Adipose tissue (tissue), 3 donors: ENCODE results near the gene AVPR2. TPM values are rescaled to one million over a fixed set of nuclear protein-coding genes. Genes with fewer than 3 reads are reported as not detected.

ENCODE experiments used
- H3K27ac ChIP-seq: one replicate; pipeline ENCODE4 v1.5.1; 2013; ENCODE audit warnings: low read depth, low read length
- WGBS, 3 donors: extraction: QIAGEN DNeasy Blood & Tissue Kit; methylation state at CpG; one replicate each; pipeline ENCODE4 v1.1.7; 2013; 5-methylcytosine and 5-hydroxymethylcytosine counted together
- polyA plus RNA-seq, 3 donors: library from polyadenylated mRNA; stranded (reverse); fragments of 200-250 nt; gene quantifications; one replicate each; pipeline ENCODE4 v1.2.3, GENCODE V29; 2013
- donor health status: healthy with polysubstance abuse.
- donor health status: Bipolar disorder and iron deficiency.
- donor health status: healthy.

AVPR2 gene
- polyA plus RNA-seq, 3 donors: 1.3 to 7.1 (median 5.9) TPM

DNA sequence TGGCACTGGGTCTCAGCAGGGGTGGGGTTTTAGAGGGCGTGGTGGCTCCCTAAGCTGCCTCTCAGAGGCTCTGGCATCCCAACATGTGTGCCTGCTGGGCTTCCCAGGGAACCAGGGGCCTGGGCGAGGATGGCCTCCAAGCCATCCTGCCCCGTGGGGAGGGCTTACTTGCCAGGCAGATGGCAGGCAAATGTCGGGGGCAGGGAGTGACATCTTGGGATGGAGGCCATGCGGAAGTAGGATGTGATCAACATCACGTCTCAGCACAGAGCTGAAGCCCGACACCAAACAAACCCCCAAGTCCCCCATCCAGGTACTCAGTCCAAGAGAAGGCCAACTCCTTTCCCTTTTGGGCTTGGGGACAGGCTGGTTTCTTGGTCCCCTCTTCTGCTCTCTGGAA, 23.2 kb upstream of the AVPR2 start:
- H3K27ac ChIP-seq: no peak overlapping the region

DNA sequence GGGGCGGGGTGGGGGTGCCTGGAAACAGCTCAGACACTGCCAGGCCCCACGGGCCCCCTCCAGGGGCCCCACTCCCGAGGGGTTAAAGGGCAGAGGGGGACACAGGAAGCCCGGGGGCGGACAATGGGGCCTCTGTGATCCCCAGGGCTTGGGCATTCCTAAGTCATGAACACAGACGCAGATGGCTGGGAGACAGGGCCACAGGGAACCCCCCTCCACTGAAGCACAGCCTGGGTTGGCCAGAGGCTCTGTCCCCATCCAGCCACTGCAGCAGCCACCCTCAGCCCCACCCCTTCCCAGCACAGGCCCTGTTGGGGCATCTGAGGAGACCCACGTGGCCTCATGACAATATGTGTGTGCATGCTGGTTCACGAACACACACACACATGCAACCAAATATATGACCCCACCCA, 22.4 kb upstream of the AVPR2 start:
- WGBS, 3 donors: 27 to 51% (median 48%) methylated on average over 5 to 8 of the region's 8 CpGs
- H3K27ac ChIP-seq: no peak overlapping the region

More for the DNA sequence above, 23.2 kb upstream of the AVPR2 start:
- 66 to 89% (median 78%) methylated on average over 6 to 7 of the region's 7 CpGs for WGBS, 3 donors

DNA sequence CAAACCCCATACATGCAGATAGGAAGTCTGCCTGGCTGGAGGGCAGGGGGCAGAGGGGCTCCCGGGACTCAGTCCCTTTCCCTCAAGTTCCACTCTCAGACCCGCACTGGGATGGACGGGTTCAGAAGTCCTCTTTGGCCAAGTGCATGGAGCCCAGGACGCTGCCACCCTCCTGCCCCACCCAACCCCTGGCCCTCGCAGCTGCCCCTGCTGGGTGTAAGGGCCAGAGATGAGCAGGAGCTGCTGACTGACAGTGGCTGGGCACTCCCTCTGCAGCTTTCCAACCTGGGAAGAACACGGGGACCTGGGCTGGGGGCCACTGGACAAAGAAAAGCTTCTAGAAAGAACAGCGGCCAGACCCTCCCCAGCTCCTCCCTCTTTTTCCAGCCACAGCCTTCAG, 21.9 kb upstream of the AVPR2 start:
- H3K27ac ChIP-seq: no peak overlapping the region
- WGBS, 3 donors: 49 to 72% (median 59%) methylated on average over 5 to 7 of the region's 7 CpGs

DNA sequence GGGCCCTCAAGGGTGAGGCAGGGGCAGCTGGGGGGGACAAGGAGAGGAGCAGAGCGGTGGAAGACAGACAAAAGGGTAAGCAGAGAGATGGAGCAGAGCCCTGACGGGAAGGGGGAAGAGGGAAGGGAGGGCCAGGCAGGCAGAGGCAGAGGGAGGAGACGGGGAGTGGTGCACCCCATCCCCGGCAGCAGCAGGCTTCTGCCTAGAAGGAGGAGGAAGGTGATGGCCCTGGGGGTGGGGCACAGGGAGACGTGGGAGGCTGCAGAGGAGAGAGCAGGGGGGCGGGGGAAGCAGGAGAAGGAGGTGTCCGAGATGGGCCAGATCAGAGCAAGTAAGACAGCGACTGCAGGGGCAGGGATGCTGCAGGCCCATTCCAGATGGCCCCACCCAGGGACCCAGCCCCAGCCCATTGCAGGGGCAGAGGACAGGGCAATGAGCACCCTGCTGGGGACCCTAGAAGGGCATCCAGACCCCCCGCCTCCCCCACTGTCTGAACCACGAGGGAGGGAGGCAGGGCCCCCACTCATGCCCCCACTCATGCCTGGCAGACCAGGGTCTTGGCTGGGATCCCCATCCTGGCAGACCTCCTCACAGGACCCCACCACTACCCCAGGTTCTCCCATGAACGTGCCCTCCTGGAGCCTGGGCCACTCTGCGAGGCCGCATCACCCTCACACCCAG, 21.2 kb upstream of the AVPR2 start:
- no peak overlapping the region for H3K27ac ChIP-seq
- 59 to 70% (median 66%) methylated on average over 6 to 13 of the region's 13 CpGs for WGBS, 3 donors

DNA sequence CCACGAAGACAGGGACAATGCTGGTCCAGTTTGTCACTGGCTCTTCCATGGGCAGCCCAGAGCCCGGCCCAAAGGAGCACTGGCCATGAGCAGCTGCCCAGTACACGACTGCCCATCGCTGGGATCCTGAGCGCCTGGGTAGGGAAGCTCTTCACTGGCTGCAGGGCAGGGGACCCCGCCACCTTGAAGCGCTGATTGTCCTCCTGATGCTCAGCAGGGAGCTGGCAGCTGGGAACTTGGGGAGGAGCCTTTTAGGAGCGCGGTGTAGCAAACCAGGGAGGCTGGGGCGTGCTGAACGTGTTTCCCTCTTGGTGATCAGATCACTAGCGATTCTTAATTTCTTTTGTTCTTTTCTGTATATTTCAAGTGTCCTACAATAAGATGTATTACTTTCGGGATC, 20.3 kb upstream of the AVPR2 start:
- H3K27ac ChIP-seq: no peak overlapping the region
- 58 to 74% (median 63%) methylated on average over 13 of the region's 13 CpGs for WGBS, 3 donors

DNA sequence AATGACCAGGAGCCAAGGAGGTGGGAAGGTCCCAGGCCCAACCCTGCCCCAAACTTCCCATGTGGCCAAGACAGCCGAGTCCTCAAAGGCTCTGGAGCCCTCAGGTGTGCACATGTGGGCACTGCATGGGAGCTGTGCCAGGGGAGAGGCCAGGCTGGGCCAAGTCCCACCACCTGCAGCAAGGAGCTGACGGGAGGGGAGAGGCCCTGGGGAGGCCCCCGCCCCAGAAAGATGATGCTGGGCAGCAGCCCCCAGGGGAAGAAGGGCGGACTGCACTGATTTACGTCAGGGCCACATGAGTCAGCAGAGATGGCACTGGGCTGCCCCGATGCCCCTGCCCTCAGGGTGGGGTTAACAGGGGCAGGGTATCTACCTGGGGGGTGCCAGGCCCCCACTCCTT, 19.9 kb upstream of the AVPR2 start:
- 28 to 52% (median 40%) methylated on average over 2 to 6 of the region's 6 CpGs for WGBS, 3 donors
- no peak overlapping the region for H3K27ac ChIP-seq

DNA sequence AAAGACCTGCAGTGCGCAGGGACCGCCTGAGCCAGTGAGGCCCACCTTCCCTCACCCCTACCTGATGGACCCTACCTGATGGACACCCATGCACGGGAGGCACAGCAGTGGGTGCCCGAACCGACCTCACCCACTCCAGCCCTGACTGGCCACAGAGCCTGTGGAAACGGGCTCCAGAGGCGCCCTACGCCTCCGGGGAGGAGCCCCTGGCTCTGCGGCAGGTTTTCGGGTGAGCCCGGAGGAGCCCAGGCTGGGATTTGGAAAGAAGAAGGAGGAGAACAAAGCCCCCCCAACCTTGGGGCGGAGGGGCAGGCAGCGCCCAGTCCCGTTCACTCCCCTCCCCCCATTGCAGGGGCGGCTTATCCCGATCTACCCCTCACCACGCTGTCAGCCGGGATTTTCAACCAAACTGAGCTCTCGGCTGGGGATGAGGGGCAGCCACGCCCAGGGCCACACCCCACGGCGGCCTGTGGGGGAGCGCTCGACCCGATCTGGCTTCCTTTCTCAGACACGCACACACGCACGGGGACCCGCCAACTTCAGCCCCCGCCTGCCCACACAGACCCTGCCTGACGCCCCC, 19.2 kb upstream of the AVPR2 start:
- no peak overlapping the region for H3K27ac ChIP-seq
- 8 to 22% (median 18%) methylated on average over 10 to 32 of the region's 32 CpGs for WGBS, 3 donors

DNA sequence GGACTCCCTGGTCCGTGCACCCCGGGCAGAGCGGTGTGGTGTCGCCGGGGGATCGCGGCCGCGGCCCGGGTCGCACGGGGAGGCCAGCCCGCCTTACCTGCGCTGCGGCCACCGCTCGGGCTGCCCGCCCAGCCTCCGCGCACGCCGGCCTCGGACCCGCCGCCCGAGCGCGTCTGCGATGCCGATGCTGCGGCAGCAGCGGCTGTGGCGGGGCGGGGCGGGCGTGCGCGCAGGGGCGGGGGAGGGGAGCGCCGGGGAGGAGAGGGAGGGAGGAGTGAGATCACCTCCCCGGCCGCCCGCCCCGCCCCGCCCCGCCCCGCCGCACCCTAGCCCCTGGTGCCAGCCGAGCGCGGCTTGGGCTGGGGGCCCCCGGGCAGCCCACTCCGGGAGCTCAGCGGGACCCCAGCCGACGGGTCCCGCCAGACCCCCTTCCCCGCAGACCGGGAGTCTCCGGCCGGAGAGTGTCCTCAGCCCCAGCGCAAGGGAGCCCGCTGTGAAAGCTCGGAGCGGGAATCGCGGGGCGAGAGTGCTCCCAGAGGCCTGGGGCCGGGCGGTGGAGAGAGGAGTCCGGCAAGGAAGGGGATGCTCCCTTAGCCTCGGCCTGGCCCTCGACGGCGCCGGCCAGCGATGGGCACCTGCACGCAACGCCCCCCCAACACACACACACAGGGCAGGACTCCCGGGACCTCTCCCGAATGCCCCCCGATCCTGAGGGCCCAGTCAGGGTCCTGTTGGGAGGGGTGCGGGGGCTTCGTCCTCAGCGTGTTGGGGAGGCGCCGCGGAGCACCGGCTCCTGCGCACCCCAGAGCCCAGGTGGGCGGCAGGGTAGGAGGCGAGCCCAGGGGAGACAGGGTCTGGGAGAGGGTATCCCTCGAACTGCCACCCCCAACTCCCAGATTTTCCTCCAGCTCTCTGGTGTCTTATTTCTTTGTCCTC, 18.2 kb upstream of the AVPR2 start, which contains the start of gene L1CAM:
Gene L1CAM, minus strand, starts transcription at position 206 of the 936 bp plus-strand sequence. CDS start 10,337 bp downstream, outside the sequence.
- no peak within 1 kb of the TSS for H3K27ac ChIP-seq
- 6 to 23% (median 6%) methylated on average over 16 to 57 of the region's 94 CpGs for WGBS, 3 donors

DNA sequence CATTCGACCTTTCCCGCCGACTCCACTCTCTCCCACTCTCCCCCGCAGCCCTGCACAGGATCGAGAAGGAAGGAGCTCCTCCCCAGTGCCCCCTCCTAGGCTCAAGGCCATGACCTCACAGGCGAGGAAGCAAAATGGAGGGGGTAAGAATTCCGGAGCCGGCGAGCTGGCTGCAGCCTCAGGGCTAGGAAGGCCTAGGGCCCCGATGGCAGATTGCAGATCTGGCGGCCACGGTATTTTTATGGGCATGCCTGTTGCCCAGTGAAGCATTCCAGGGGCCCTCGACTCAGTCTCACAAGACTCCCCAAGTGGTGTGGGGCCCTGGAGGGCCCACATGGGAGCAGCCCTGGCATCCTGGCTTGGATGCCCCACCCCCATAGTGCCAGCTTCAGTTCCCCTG, 17.6 kb upstream of the AVPR2 start:
- 30 to 47% (median 43%) methylated on average over 9 to 13 of the region's 13 CpGs for WGBS, 3 donors
- H3K27ac ChIP-seq: no peak overlapping the region

DNA sequence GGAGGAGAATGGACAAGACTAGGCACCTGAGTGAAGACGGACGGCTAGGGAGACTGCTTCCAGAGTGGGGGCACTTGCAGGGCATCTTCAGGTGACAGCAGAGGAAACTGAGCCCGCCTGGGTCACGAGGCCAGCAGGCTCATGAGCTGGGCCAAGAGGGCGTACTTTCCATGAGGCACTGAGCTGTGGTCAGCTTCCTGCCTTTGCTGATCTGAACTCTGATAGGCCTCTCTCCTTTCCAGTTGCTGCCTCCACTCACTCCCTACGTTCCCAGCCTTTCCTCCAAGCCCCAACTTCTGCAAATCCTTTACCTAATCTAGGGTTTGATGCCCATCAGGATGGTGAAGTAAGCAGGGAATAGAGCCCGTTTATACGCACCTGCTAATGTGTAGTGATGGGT, 17.1 kb upstream of the AVPR2 start:
- 64 to 78% (median 69%) methylated on average over 7 to 8 of the region's 8 CpGs for WGBS, 3 donors
- H3K27ac ChIP-seq: no peak overlapping the region

DNA sequence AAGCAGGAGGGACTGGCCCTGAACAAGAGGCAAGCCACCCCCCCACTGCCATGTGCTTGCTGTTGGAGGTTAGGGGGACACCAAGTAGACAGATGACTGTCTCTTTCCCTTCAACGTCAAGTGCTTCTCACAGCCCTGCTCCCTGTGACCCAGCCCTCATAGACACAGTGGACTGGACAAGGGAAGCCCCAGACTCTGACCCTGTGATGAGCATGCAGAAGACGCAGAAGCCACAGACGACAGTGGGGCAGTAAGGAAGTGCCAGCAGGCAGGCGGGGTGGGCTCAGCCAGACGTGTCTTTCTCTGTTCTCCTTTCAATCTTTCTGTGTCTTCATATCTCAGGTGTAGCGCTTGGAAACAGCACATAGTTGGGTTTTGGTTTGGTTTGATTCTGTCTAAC, 16.1 kb upstream of the AVPR2 start:
- H3K27ac ChIP-seq: no peak overlapping the region
- 55 to 64% (median 62%) methylated on average over 6 of the region's 6 CpGs for WGBS, 3 donors

DNA sequence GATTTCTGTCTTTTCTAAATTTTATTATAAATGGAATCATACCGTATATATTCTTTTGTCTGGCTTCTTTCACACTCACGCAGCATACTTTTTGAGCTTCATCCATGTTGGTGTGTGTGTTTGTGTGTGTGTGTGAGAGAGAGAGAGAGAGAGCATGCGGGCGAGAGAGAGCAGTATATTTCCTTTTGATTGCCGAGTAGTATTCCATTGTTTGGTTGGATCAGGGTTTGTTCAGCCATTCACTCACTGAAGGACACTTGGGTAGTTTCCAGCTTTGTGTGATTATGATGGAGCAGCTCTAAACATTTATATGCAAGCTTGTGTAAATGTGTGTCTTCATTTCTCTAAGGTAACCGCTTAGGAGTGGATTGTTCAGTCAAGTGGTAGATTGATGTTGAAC, 15.3 kb upstream of the AVPR2 start:
- WGBS, 3 donors: 84 to 92% (median 91%) methylated on average over 6 of the region's 6 CpGs
- H3K27ac ChIP-seq: no peak overlapping the region

DNA sequence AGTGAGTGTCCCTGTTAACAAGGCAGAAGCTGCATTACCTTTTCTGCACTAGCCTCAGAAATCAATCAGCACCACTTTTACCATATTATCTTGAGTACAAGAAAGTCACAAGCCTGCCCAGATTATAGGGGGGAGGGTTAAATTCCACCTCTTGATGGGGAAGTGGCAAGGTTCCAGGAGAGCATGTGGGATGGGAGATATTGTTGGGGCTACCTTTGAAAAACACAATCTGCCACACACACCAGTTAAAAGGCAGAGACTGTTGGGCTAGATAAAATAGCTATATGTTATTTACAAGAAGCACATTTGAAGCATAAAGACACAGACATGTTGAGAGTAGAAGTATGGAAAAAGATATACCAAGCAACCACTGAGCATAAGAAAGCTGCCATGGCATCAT, 6.6 kb upstream of the AVPR2 start:
- H3K27ac ChIP-seq: no peak overlapping the region

DNA sequence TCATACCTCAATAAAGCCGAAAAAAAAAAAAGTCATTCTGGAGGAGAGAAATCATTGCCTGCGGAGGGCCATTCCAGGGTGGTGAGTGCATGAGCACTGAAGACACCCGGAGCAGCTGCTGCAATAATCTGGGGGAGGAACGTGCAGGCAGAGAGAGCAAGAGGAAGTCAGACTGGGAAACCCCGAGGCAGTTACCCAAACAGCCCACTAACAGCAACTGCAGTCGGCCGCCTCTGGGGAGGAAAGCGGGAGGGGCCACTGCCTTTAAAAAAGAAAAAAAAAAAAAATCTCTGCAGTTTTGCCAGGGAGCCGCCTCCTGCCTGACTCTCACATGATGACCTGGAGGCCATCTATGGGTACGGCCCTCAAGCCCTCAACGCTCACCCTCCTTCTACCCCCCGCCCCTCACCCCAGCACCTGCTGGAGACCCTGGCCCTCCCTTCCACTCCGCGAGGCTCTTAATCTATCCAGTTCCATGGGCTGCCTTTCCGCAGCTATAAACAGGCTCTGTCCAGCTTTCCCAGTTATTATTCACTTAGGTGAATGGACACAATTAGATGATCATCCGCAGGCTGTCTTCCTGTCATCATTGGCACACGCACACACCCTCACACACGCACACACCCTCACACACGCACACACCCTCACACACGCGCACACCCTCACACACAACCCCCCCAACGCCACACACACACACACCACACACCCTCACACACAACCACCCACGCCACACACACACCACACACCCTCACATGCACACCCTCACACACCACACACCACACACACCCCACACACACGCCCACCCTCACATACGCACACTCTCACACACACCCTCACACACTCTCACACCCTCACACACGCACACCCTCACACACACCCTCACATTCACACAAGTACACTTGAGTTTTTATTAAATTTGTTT, 3.4 kb upstream of the AVPR2 start:
- H3K27ac ChIP-seq: no peak overlapping the region
- WGBS, 3 donors: 23 to 46% (median 23%) methylated on average over 15 to 26 of the region's 26 CpGs

DNA sequence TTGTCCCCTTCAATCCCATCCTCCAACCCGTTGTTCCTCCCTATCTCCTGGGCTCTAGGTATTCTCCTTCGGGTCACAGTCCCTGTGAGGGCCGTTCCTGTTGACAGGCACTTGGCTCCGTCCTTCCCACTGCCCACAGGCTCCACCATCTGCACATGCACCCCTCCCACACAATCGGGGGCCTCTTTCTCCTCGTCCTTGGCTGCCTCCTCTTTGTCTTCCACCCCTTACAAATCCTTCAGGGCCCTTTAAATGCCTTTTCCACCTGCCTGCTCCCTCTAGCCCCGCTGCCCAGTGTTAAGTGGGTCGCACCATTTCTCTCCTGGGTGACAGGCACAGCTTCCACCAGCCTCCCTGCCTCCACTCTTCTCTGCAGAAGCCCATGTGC, 2.7 kb upstream of the AVPR2 start:
- no peak overlapping the region for H3K27ac ChIP-seq
- WGBS, 3 donors: 45 to 64% (median 59%) methylated on average over 6 to 8 of the region's 8 CpGs

DNA sequence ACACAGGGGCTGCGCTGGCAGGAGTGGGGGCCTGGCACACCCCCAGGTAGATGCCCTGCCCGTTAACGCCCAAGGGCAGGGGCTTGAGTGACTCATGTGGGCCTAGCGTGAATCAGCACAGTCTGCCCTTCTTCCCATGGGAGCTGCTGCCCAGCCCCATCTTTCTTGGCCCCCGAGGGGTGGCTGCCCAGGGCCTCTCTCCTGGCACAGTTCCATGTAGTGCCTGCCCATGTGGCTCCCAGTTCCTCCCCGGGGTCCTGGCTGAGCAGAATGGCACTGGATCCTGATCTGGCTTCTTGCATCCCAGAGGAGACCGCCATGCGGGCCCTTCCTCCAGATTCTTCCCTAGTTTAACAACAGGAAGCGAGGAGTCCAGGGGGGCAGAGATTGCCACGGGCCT, 2.1 kb upstream of the AVPR2 start:
- WGBS, 3 donors: 48 to 69% (median 66%) methylated on average over 7 to 10 of the region's 10 CpGs
- no peak overlapping the region for H3K27ac ChIP-seq

DNA sequence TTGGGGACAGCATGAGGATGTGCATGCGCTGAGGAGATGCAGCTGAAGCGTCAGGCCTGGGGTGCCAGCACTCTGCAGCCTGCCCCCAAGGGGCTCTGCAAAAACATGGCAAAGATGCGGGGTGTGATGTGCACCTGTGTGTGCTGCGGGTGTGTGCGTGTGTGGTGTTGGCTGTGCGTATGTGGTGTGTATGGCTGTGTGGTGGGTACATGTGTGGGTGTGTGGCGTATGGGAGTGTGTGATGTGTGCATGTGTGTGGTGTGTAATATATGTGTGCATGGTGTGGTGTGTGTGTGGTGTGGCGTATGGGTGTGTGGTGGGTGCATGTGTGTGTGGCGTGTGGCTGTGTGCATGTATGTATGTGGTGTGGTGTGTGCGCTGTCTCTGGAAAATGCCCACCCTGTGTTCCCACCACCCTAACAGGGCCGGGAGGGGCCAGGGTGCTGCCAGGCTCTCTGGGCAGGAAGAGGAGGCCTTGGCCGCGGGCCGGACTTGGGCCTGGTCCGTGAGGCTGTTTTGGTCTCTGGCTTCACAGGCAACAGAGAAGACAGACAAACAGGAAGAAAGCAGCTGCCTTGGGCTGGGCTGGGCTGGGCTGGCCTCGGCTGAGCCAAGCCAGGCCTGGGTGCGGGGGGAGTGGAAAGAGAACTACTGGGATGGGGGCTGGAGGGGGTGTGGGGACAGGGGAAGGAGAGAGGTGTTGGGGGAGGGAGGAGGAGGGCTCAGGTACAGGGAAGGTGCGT, 1.1 kb upstream of the AVPR2 start:
- 46 to 65% (median 60%) methylated on average over 17 to 18 of the region's 18 CpGs for WGBS, 3 donors
- no peak overlapping the region for H3K27ac ChIP-seq
